SK-N-SH treated with all-trans-retinoic acid at 6 μM for 48 hours (cell line): ENCODE measurements around the gene PHYHD1.

Source experiments
- ATAC-seq: fragments of 200-7000 bp; cut with Tn5 transposase; 3 replicates; pipeline ENCODE4 v1.9.1; 2020; ENCODE audit warnings: mild to moderate bottlenecking, moderate library complexity
- CREB5 ChIP-seq: fragments of 250-450 bp; sonication (Bioruptor Pico); IDR thresholded peaks from 2 replicates; pipeline ENCODE4 v1.5.1; 2020; ENCODE audit warnings: low read depth, mild to moderate bottlenecking, moderate library complexity
- GLIS3 ChIP-seq: fragments of 250-450 bp; sonication (Bioruptor Pico); IDR thresholded peaks from 2 replicates; pipeline ENCODE4 v1.5.0; 2020; ENCODE audit warnings: mild to moderate bottlenecking, moderate library complexity
- PPARA ChIP-seq: fragments of 250-450 bp; sonication (Bioruptor Pico); IDR thresholded peaks from 2 replicates; pipeline ENCODE4 v1.5.0; 2020; ENCODE audit warnings: mild to moderate bottlenecking, borderline replicate concordance
- SNAI2 ChIP-seq: fragments of 250-450 bp; sonication (Bioruptor Pico); IDR thresholded peaks from 2 replicates; pipeline ENCODE4 v1.5.0; 2020; ENCODE audit warnings: mild to moderate bottlenecking, moderate library complexity
- TCF4 ChIP-seq: fragments of 250-450 bp; sonication (Bioruptor Pico); IDR thresholded peaks from 2 replicates; pipeline ENCODE4 v1.8.0; 2021; ENCODE audit warnings: mild to moderate bottlenecking, moderate library complexity, borderline replicate concordance
- TOX ChIP-seq: fragments of 250-450 bp; sonication (Bioruptor Pico); IDR thresholded peaks from 2 replicates; pipeline ENCODE4 v1.8.0; 2021; ENCODE audit warnings: mild to moderate bottlenecking, moderate library complexity, borderline replicate concordance
- TSHZ2 ChIP-seq: fragments of 250-450 bp; sonication (Bioruptor Pico); IDR thresholded peaks from 2 replicates; pipeline ENCODE4 v1.5.0; 2020; ENCODE audit warnings: mild to moderate bottlenecking, moderate library complexity
- ZC3H10 ChIP-seq: fragments of 250-450 bp; sonication (Bioruptor Pico); IDR thresholded peaks from 2 replicates; pipeline ENCODE4 v1.5.1; 2021; ENCODE audit warnings: mild to moderate bottlenecking, moderate library complexity
- ZFP3 ChIP-seq: fragments of 250-450 bp; sonication (Bioruptor Pico); IDR thresholded peaks from 2 replicates; pipeline ENCODE4 v1.5.0; 2020; ENCODE audit warnings: mild to moderate bottlenecking, moderate library complexity
- ZFP30 ChIP-seq: fragments of 450-650 bp; formaldehyde crosslinking; IDR thresholded peaks from 2 replicates; pipeline ENCODE4 v1.5.0; 2022; ENCODE audit warnings: mild to moderate bottlenecking, moderate library complexity
- ZNF565 ChIP-seq: fragments of 450-650 bp; formaldehyde crosslinking; conservative IDR thresholded peaks from 2 replicates; pipeline ENCODE4 v1.5.0; 2020; ENCODE audit warnings: low read depth, mild to moderate bottlenecking, moderate library complexity
- ZNF70 ChIP-seq: fragments of 450-650 bp; formaldehyde crosslinking; IDR thresholded peaks from 2 replicates; pipeline ENCODE4 v1.5.0; 2020; ENCODE audit warnings: mild to moderate bottlenecking, moderate library complexity
- ZNF8 ChIP-seq: fragments of 450-650 bp; formaldehyde crosslinking; IDR thresholded peaks from 2 replicates; pipeline ENCODE4 v1.5.0; 2020; ENCODE audit warnings: mild to moderate bottlenecking, moderate library complexity
- TF ChIP-seq, protein P1 (sequence below): fragments of 250-450 bp; sonication (Bioruptor Pico); IDR thresholded peaks from 2 replicates; pipeline ENCODE4 v1.5.1; 2021; ENCODE audit warnings: mild to moderate bottlenecking, moderate library complexity
- TF ChIP-seq, protein P2 (sequence below): fragments of 250-450 bp; sonication (Bioruptor Pico); IDR thresholded peaks from 2 replicates; pipeline ENCODE4 v1.8.0; 2021; ENCODE audit warnings: low read depth, mild to moderate bottlenecking, moderate library complexity, borderline replicate concordance

Gene PHYHD1

GRCh38 chr9:128884164-128884563, 36.6 kb upstream of the PHYHD1 start (continued):
- TF ChIP-seq, protein P1, sequence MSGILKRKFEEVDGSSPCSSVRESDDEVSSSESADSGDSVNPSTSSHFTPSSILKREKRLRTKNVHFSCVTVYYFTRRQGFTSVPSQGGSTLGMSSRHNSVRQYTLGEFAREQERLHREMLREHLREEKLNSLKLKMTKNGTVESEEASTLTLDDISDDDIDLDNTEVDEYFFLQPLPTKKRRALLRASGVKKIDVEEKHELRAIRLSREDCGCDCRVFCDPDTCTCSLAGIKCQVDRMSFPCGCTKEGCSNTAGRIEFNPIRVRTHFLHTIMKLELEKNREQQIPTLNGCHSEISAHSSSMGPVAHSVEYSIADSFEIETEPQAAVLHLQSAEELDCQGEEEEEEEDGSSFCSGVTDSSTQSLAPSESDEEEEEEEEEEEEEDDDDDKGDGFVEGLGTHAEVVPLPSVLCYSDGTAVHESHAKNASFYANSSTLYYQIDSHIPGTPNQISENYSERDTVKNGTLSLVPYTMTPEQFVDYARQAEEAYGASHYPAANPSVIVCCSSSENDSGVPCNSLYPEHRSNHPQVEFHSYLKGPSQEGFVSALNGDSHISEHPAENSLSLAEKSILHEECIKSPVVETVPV (CRISPR knock-in tag) = no peak
- TF ChIP-seq PPARA (no peak), TCF4 (CRISPR knock-in tag) (no peak), ZFP30 (CRISPR knock-in tag) (no peak), TOX (CRISPR knock-in tag) (no peak), ZNF70 (CRISPR knock-in tag) (no peak), ZNF8 (CRISPR knock-in tag) (no peak), GLIS3 (CRISPR knock-in tag) (no peak), ZNF565 (CRISPR knock-in tag) (no peak), ZFP3 (CRISPR knock-in tag) (no peak)
- TF ChIP-seq, protein P2, sequence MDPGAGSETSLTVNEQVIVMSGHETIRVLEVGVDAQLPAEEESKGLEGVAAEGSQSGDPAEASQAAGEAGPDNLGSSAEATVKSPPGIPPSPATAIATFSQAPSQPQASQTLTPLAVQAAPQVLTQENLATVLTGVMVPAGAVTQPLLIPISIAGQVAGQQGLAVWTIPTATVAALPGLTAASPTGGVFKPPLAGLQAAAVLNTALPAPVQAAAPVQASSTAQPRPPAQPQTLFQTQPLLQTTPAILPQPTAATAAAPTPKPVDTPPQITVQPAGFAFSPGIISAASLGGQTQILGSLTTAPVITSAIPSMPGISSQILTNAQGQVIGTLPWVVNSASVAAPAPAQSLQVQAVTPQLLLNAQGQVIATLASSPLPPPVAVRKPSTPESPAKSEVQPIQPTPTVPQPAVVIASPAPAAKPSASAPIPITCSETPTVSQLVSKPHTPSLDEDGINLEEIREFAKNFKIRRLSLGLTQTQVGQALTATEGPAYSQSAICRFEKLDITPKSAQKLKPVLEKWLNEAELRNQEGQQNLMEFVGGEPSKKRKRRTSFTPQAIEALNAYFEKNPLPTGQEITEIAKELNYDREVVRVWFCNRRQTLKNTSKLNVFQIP (CRISPR knock-in tag) = no peak

GRCh38 chr9:128885376-128885775, 35.4 kb upstream of the PHYHD1 start:
- ATAC-seq = no peak
- TF ChIP-seq ZC3H10 (CRISPR knock-in tag) (no peak), ZNF70 (CRISPR knock-in tag) (no peak), ZFP30 (CRISPR knock-in tag) (no peak), TCF4 (CRISPR knock-in tag) (no peak), PPARA (no peak), CREB5 (CRISPR knock-in tag) (no peak), ZNF8 (CRISPR knock-in tag) (no peak)

GRCh38 chr9:128885798-128886197, 35.0 kb upstream of the PHYHD1 start:
- no peak for ATAC-seq

GRCh38 chr9:128886211-128886891, 34.4 kb upstream of the PHYHD1 start:
- no peak for TF ChIP-seq ZFP3 (CRISPR knock-in tag)
- TF ChIP-seq, all 23 proteins: peak for 0
- no peak for ATAC-seq

More at GRCh38 chr9:128885798-128886197, 35.0 kb upstream of the PHYHD1 start:
- TF ChIP-seq, protein P1 (CRISPR knock-in tag) = no peak
- TF ChIP-seq ZNF8 (CRISPR knock-in tag) (no peak), ZFP3 (CRISPR knock-in tag) (no peak), ZNF70 (CRISPR knock-in tag) (no peak), ZFP30 (CRISPR knock-in tag) (no peak), CREB5 (CRISPR knock-in tag) (no peak)
- TF ChIP-seq, all 23 proteins: peak for 0

- TF ChIP-seq TSHZ2 (no peak), TCF4 (CRISPR knock-in tag) (no peak), SNAI2 (CRISPR knock-in tag) (no peak), ZFP3 (CRISPR knock-in tag) (no peak), GLIS3 (CRISPR knock-in tag) (no peak), TOX (CRISPR knock-in tag) (no peak), CREB5 (CRISPR knock-in tag) (no peak)
- TF ChIP-seq, all 23 proteins: peak for 0
- no peak for ATAC-seq
Measured at GRCh38 chr9:128887049-128887448, 33.7 kb upstream of the PHYHD1 start.
